Sigmoid colon (tissue), 7 donors: ENCODE results near the gene TCF23. TPM values are rescaled to one million over a fixed set of nuclear protein-coding genes. Genes with fewer than 3 reads are reported as not detected.

Experiments
- polyA plus RNA-seq, 3 donors: library from polyadenylated mRNA; stranded (reverse); fragments of 200-250 nt; gene quantifications; one replicate each; pipeline ENCODE4 v1.2.3, GENCODE V29; 2013
- total RNA-seq, 4 donors: library from RNA; depleted of rRNA; stranded (reverse); fragments of >200 nt; gene quantifications; one replicate each; pipeline ENCODE4 v1.1.0, GENCODE V29; 2016
- donor health status: healthy with polysubstance abuse.
- donor health status: Bipolar disorder and iron deficiency.
- donor health status: healthy.

TCF23 gene
- total and polyA plus RNA-seq, 7 donors, result 0.03 TPM; not detected in 6

Other genes with a start within 250 kb of the TCF23 start
- 10 to 100 TPM in 1 of 4 donors, 1 to 10 TPM in 3; 5.1 to 27.4 (median 8.9) TPM for gene MAPRE3, start 178.4 kb upstream of the TCF23 start, total RNA-seq
- 10 to 100 TPM; 15.6 to 73.3 (median 32.1) TPM for gene MAPRE3, start 178.4 kb upstream of the TCF23 start, polyA plus RNA-seq
- 10 to 100 TPM; 26.4 to 39.4 (median 35.0) TPM for gene TMEM214, start 116.0 kb upstream of the TCF23 start, total RNA-seq
- gene TMEM214, start 116.0 kb upstream of the TCF23 start, polyA plus RNA-seq, result 10 to 100 TPM; 16.0 to 65.7 (median 16.2) TPM
- gene AGBL5, start 97.3 kb upstream of the TCF23 start, total RNA-seq, result 10 to 100 TPM; 16.8 to 23.3 (median 18.1) TPM
- 10 to 100 TPM; 12.4 to 16.2 (median 13.4) TPM for gene AGBL5, start 97.3 kb upstream of the TCF23 start, polyA plus RNA-seq
- 100 to 1,000 TPM; 244 to 428 (median 382) TPM for gene OST4, start 77.3 kb upstream of the TCF23 start, total RNA-seq
- 100 to 1,000 TPM; 366 to 688 (median 635) TPM for gene OST4, start 77.3 kb upstream of the TCF23 start, polyA plus RNA-seq
- gene EMILIN1, start 70.4 kb upstream of the TCF23 start, total RNA-seq, result 100 to 1,000 TPM; 156 to 350 (median 279) TPM
- gene EMILIN1, start 70.4 kb upstream of the TCF23 start, polyA plus RNA-seq, result 10 to 100 TPM in 1 of 3 donors, 1 to 10 TPM in 2; 4.8 to 50.9 (median 5.3) TPM
- gene KHK, start 62.2 kb upstream of the TCF23 start, total RNA-seq, result 1 to 10 TPM; 1.6 to 5.3 (median 3.8) TPM
- gene KHK, start 62.2 kb upstream of the TCF23 start, polyA plus RNA-seq, result 10 to 100 TPM in 1 of 3 donors, 1 to 10 TPM in 2; 2.4 to 12.7 (median 6.7) TPM
- gene CGREF1, start 29.9 kb upstream of the TCF23 start, total RNA-seq, result 1 to 10 TPM in 2 of 4 donors, under 1 TPM in 2; 0.68 to 1.4 (median 0.97) TPM
- gene CGREF1, start 29.9 kb upstream of the TCF23 start, polyA plus RNA-seq, result 1 to 10 TPM in 1 of 3 donors, not detected in 2; 2.6 TPM
- not detected for gene ABHD1, start 25.2 kb upstream of the TCF23 start, total RNA-seq
- under 1 TPM in 1 of 3 donors, not detected in 2; 0.15 TPM for gene ABHD1, start 25.2 kb upstream of the TCF23 start, polyA plus RNA-seq
- gene PREB, start 14.4 kb upstream of the TCF23 start, total RNA-seq, result 10 to 100 TPM; 47.6 to 58.5 (median 51.6) TPM
- 10 to 100 TPM; 28.2 to 50.1 (median 41.8) TPM for gene PREB, start 14.4 kb upstream of the TCF23 start, polyA plus RNA-seq
- not detected for gene PRR30, start 9.6 kb upstream of the TCF23 start, total RNA-seq
- not detected for gene PRR30, start 9.6 kb upstream of the TCF23 start, polyA plus RNA-seq
- 100 to 1,000 TPM; 128 to 226 (median 159) TPM for gene ATRAID, start 63.0 kb downstream of the TCF23 start, total RNA-seq
- 10 to 100 TPM; 58.5 to 99.7 (median 73.9) TPM for gene ATRAID, start 63.0 kb downstream of the TCF23 start, polyA plus RNA-seq
- 10 to 100 TPM in 3 of 4 donors, 1 to 10 TPM in 1; 7.2 to 15.5 (median 12.9) TPM for gene SLC5A6, start 63.3 kb downstream of the TCF23 start, total RNA-seq
- gene SLC5A6, start 63.3 kb downstream of the TCF23 start, polyA plus RNA-seq, result 10 to 100 TPM in 1 of 3 donors, 1 to 10 TPM in 2; 2.4 to 26.7 (median 3.5) TPM
- gene CAD, start 68.4 kb downstream of the TCF23 start, total RNA-seq, result 10 to 100 TPM in 3 of 4 donors, 1 to 10 TPM in 1; 9.1 to 25.2 (median 17.1) TPM
- gene CAD, start 68.4 kb downstream of the TCF23 start, polyA plus RNA-seq, result 10 to 100 TPM in 1 of 3 donors, 1 to 10 TPM in 2; 1.8 to 27.4 (median 3.0) TPM
- 1 to 10 TPM in 1 of 4 donors, under 1 TPM in 2, not detected in 1; 0.28 to 1.1 (median 0.68) TPM for gene SLC30A3, start 114.0 kb downstream of the TCF23 start, total RNA-seq
- gene SLC30A3, start 114.0 kb downstream of the TCF23 start, polyA plus RNA-seq, result under 1 TPM in 2 of 3 donors, not detected in 1; 0.10 to 0.60 TPM
- 1 to 10 TPM in 1 of 4 donors, under 1 TPM in 1, not detected in 2; 0.71 to 1.7 TPM for gene DNAJC5G, start 126.4 kb downstream of the TCF23 start, total RNA-seq
- not detected for gene DNAJC5G, start 126.4 kb downstream of the TCF23 start, polyA plus RNA-seq
- under 1 TPM in 1 of 4 donors, not detected in 3; 0.41 TPM for gene TRIM54, start 133.4 kb downstream of the TCF23 start, total RNA-seq
- under 1 TPM in 2 of 3 donors, not detected in 1; 0.16 to 0.46 TPM for gene TRIM54, start 133.4 kb downstream of the TCF23 start, polyA plus RNA-seq
- 1 to 10 TPM in 3 of 4 donors, under 1 TPM in 1; 0.71 to 6.5 (median 2.8) TPM for gene UCN, start 159.4 kb downstream of the TCF23 start, total RNA-seq
- gene UCN, start 159.4 kb downstream of the TCF23 start, polyA plus RNA-seq, result under 1 TPM in 1 of 3 donors, not detected in 2; 0.89 TPM
- 10 to 100 TPM; 48.1 to 68.6 (median 61.1) TPM for gene MPV17, start 174.1 kb downstream of the TCF23 start, total RNA-seq
- 10 to 100 TPM; 22.2 to 61.8 (median 28.7) TPM for gene MPV17, start 174.1 kb downstream of the TCF23 start, polyA plus RNA-seq
- gene GTF3C2, start 207.8 kb downstream of the TCF23 start, total RNA-seq, result 10 to 100 TPM; 23.3 to 46.5 (median 28.9) TPM
- 10 to 100 TPM; 28.8 to 33.4 (median 31.9) TPM for gene GTF3C2, start 207.8 kb downstream of the TCF23 start, polyA plus RNA-seq
- gene EIF2B4, start 221.3 kb downstream of the TCF23 start, total RNA-seq, result 10 to 100 TPM; 41.5 to 64.2 (median 54.8) TPM
- 10 to 100 TPM; 26.4 to 31.4 (median 28.0) TPM for gene EIF2B4, start 221.3 kb downstream of the TCF23 start, polyA plus RNA-seq
- gene SNX17, start 221.6 kb downstream of the TCF23 start, total RNA-seq, result 100 to 1,000 TPM in 1 of 4 donors, 10 to 100 TPM in 3; 71.2 to 102 (median 98.1) TPM
- gene SNX17, start 221.6 kb downstream of the TCF23 start, polyA plus RNA-seq, result 10 to 100 TPM; 70.5 to 92.4 (median 78.1) TPM
- gene ZNF513, start 231.7 kb downstream of the TCF23 start, total RNA-seq, result 1 to 10 TPM; 5.0 to 8.7 (median 7.2) TPM
- 10 to 100 TPM; 15.7 to 27.5 (median 20.4) TPM for gene ZNF513, start 231.7 kb downstream of the TCF23 start, polyA plus RNA-seq